IPS-NIHi7 (cell line): ENCODE data around the gene TAPBPL.
"Not testable (repeated sequence)": the region's sequence is repeated elsewhere in the genome, so short reads cannot be mapped to it uniquely, and the experiment has no call there.

Source experiments
- DNase-seq: peaks from one replicate; pipeline ENCODE4 v3.0.0; 2012; ENCODE audit warnings: mixed read lengths; ENCODE audit errors: extremely low spot score

The TAPBPL gene

DNA sequence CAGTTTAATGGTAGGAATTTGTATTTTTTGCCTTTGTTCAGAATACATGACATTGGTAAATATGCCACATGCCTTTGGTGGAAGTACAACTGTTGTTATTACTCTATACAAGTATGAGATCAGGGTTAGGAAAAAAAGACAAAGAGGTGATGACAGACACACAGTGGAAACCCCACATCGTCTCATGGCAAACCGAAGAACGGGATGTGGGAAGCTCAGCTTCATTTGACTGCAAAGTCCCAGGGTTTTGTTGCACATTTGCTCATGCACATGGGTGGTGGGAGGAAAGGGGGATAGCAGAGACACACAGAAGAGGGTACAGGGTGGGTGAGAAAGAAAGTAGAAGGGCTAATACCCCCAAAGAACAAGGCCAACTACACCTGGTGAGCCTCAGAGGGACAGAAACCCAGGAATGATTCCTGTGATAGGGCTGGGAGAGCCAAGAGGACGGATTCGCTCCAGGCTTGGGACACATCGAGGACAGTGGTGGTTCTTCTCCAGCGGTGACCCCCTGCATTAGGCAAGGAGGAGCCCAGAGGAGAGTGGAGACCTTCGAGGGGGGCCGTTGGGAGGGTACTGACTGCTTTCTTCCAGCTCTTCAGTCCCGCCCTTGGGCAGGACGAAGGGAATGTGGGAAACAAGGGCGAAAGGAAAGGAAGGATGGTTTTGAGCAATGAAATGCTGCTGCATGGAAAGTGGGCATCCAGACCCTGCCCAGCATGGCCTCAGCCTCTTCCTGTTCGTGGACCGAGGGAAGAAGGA lies 10.6 kb downstream of the TAPBPL start:
- DNase-seq: no peak

DNA sequence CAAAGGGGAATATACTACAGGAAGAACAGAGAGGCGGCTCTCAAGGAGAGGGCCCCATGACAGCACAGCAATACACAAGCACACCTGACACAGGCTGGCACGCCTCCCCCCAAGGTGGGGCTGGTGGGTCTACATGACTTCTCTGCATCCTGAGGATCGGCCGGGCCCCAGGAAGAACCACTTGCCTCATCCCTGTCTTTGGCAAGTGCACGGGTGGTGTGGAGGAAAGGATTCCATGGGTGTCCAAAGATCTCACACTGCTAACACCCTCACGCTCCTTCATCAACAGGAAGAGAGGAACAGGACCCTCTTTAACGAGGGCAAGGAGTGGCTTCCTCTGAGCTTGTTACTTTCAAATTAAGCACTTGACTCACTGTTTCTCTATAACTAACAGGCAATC lies 11.4 kb downstream of the TAPBPL start:
- no peak for DNase-seq

DNA sequence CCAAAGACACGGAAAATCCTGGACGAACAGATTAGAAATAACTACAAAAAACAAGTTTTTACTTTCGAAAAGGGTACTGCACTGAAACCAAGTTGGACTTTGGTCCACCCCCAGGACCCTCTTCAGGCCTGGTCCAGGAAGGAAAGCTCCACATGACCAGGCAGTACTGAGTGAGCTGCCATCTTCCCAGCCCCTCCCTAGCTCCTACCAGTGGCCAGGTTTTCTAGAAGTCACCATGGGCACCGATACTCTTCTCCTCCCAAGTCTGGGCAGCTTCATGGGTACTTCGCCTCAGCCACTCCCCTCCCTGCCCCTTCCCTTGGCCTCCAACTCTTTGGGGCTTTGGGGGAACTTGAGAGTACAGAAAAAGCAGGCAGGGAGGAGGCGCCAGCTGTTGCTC lies 12.0 kb downstream of the TAPBPL start:
- no peak for DNase-seq

DNA sequence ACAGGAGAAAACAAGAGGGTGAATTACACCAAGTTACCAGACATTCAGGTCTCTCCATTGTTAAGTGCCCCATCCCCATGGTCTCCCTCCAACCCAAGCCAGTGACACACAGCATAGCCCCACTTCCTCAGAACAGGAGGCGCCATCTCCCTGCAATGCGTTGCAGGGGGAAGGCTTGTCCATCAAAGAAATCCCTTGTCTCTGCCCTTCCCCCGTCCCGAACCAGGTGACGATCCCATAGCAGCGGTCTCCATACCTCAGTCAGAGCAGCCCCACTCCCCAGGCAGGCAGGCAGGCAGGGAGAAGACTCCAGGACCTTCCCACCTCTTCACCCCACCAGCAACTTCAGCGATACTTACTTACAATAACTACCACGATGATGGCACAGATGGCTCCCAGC lies 12.7 kb downstream of the TAPBPL start:
- no peak for DNase-seq

DNA sequence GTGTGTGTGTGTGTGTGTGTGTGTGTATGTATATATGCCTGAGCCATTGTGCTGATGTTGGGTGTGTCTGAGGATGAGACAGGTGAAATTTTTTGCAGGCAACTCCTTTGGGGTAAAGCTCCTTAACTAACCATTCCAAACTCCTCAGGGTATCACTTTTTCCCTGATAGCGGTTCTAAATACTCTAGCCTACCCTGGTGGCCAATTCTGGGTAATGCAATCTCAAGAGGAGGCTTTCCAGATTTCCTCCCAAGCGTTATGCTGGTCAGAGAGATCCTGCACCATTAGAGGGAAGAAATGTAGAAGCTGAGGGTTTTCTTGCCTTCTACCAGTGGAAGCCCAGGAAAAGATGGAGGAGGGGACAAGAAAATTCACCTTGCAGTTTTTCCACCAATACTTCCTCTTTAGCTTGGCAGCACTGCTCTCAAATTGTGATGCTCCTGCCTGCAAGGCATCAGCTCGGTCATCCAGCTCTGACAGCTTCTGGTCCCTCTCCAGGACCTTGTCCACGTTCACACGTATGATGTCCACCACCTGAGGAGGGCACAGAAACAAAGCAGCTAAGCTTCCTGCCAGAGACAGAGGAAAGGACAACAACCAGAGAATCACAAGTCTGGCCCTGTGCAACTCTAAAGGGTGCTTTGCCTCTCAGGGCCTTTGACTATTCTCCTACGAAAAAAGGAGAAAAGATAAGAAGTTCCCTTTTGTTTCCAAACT lies 13.8 kb downstream of the TAPBPL start:
- DNase-seq: peak; percentile 80

DNA sequence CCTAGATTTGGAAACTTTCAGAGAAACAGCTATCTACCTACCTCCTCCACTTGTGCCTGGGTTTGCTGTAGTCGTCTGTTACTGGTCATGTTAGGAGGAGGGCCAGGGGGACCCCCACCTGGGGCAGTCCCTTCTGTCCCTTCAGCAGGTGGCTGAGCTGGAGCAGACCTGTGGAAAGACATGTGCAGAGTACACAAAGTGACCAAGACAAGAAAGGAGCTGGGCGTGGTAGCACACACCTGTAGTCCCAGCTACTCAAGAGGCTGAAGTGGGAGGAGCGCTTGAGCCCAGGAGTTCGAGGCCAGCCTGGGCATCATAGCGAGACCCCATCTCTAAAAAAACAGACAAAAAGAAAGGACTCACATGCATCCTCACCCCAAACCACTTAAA lies 14.3 kb downstream of the TAPBPL start:
- no peak for DNase-seq

DNA sequence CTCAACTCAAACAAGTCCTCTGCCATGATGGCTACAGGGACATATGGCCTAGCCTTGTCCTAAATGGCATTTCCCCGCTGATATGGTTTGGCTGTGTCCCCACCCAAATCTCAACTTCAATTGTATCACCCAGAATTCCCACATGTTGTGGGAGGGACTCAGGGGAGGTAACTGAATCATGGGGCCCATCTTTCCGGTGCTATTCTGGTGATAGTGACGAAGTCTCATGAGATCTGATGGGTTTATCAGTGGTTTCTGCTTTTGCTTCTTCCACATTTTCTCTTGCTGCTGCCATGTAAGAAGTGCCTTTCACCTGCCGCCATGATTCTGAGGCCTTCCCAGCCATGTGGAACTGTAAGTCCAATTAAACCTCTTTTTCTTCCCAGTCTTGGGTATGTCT lies 14.9 kb downstream of the TAPBPL start:
- not testable (repeated sequence) for DNase-seq

DNA sequence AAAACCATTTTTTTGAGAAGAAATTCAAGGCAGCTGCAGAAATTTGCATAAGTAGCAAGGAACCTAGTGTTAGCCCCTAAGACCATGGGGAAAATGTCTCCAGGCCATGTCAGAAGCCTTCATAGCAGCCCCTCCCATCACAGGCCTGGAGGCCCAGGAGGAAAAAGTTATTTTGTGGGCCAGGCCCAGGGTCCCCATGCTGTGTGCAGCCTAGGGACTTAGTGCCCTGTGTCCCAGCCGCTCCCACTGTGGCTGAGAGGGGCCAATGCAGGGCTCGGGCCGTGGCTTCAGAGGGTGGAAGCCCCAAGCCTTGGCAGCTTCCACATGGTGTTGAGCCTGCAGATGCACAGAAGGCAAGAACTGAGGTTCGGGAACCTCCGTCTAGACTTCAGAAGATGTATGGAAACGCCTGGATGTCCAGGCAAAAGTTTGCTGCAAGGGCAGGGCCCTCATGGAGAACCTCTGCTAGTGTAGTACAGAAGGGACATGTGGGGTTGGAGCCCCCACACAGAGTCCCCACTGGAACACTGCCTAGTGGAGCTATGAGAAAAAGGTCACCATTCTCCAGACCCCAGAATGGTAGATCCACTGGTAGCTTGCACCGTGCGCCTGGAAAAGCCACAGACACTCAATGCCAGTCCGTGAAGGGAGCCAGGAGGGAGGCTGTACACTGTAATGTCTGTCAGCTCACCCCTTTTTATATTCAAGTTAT lies 15.9 kb downstream of the TAPBPL start:
- not testable (repeated sequence) for DNase-seq

DNA sequence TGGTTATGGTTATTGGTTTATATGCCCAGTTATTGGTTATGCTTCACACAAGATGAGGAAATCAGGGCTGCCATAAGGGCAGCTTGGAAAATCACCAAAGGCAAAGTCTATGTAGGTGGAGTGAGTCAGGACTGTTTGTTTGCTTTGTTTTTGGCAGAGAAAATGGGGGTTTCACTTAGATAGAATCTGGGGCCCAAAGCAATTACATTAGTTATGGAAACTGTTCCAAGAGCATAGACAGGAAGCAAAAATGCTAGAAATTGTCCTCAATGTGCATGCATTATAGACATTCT lies 16.4 kb downstream of the TAPBPL start:
- no peak for DNase-seq

DNA sequence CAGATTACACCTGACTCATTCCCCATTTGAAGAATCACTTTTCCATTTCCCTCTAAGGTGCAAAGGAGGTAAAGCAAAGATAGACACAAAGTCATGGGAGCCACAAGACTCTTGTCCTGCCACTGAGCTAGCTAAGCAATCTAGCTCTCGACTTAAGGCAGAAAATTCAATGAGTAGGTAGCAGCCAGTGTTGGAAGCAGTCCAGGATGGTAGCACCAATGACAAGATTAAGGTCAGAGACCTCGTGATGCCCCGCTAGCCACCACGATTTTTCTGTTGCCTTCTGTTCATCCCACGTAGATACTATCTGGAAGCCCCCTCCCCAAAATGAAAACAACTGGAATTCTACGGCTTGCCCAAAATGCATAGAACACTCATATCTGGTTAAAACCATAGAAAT lies 17.2 kb downstream of the TAPBPL start:
- no peak for DNase-seq

DNA sequence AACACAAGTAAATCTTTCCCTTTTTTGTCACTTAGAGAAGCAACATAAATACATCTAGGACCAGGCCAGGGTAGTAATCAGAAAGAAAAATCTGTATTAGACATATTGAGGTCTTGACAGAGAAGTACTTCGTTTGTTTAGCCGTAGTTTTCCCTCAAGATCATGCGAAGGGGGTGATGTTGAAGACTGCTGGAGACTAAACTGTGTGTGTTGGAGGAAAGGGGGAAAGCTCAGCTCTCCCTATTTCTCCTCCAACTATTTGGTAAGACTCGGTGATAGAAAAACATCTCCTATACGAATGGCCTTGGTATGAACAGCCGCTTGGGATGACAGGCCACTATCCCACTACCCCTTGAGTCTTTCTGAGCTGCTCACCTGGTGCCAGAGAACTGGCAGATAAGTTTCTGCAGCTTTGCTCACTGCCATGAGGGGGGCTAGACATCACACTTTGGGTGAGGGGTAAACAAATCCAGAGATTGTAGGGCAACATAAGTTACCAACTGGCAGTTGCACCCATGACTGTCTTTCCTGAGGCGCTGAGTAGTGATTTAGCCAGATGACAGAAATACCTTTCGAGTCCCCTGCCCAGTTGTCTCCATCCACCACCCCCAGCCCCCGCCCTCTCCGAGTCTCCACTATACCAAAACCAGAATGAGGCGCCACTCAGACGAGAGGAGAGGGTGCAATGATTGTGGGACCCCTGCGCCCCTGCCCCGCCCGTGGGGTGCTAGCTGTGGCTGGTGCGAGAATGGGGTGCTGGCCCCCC lies 17.9 kb downstream of the TAPBPL start:
- DNase-seq: peak; percentile 26

DNA sequence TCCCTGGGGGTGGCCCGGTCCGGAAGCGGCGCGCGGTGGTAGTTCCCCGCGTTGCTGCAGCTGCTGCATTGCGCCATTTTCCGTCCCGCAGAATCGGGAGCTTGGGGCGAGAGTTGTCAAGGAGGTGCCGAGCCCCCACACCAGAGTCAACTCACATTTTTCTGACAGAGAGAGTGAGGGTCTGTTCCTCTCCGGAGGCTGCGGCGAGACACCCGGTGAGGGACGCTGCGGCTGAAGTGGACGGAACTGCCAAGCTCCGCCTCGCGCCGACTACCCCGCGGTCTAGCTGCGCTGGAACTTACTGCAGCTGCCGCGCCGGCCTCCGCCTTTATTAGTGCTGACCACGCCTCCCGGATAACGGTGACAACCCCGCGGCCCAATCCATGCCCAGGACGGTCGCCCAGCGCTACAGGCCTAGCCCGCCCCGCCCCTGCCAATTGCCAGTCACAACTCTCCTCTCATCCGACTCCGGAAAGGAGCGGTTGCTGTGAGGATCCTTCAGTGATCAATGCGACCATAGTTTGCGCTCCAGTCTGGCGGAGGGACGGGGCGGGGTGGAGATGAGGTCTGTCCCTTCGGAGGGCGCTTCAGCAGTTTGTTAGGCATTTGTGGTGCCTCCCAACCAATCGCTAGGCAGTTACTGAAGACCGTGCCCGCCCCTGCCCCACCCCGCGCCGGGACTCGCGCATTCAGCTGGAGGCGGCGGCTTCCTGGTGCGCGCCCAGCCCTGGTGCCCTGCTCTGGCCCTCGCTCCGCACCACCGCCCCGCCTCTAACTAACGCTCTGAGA lies 18.7 kb downstream of the TAPBPL start, which contains the start of gene VAMP1:
TSS of gene VAMP1 (minus strand) at position 303 of the 789 bp plus-strand sequence. CDS start at position 157, 146 bp downstream.
- DNase-seq: peak; percentile 98

DNA sequence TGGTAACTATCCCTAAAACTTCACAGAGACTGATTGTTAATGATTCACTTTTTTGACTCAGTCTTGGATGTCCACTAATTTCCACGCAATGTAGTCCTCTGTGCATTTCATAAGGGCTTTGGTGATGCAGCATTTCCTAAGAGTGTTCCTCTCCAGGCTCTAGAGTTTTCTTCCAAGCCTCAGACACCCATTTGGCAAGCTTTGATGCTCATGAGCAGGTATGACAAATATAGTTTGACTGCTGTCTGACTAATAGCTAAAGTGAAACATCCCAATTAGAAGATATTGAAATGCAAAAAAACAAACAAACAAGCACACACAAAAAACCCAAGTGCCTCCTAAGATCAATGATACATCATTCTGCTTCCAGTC lies 20.1 kb downstream of the TAPBPL start:
- DNase-seq: no peak

DNA sequence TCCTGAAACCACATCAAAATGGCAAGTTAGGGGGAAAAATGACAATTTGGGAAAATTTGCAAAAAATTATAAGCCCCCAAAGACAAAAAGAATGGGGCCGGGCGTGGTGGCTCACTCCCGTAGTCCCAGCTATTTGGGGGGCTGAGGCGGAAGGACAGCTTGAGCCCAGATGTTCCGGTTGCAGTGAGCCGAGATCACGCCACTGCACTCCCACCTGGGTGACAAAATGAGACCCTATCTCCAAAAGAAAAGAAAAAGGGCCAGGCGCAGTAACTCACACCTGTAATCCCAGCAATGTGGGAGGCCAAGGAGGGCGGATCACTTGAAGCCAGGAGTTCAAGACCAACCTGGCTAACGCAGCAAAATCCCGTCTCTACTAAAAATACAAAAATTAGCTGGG lies 20.6 kb downstream of the TAPBPL start:
- DNase-seq: no peak

DNA sequence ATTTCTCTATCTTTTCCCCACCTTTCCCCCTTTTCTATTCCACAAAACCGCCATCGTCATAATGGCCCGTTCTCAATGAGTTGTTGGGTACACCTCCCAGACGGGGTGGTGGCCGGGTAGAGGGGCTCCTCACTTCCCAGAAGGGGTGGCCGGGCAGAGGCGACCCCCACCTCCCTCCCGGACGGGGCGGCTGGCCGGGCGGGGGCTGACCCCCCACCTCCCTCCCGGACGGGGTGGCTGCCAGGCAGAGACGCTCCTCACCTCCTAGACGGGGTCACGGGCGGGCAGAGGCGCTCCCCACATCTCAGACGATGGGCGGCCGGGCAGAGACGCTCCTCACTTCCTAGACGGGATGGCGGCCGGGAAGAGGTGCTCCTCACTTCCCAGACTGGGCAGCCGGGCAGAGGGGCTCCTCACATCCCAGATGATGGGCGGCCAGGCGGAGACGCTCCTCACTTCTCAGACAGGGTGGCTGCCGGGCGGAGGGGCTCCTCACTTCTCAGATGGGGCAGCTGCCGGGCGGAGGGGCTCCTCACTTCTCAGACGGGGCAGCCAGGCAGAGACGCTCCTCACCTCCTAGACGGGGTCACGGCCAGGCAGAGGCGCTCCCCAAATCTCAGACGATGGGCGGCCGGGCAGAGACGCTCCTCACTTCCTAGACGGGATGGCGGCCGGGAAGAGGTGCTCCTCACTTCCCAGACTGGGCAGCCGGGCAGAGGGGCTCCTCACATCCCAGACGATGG lies 23.6 kb downstream of the TAPBPL start:
- DNase-seq: not testable (repeated sequence)

DNA sequence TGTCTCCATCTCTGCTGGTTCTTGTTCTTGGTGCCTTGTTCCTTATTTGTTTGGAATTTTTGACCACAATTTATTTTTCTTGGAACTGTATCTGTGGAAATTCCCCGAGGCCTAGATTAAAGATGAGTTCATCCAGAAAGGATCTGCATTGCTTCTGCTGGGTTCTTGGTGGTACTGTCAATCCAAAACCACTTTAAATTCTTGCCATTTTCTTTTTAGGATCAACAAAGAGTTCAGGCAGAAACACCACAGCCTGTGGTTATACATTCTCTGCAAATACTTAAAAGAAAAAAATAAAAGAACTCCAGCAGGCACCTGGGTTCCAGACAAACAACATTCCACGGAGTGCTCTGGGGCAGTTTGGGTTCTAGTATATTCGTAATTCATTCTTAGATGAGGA lies 24.6 kb downstream of the TAPBPL start:
- no peak for DNase-seq

DNA sequence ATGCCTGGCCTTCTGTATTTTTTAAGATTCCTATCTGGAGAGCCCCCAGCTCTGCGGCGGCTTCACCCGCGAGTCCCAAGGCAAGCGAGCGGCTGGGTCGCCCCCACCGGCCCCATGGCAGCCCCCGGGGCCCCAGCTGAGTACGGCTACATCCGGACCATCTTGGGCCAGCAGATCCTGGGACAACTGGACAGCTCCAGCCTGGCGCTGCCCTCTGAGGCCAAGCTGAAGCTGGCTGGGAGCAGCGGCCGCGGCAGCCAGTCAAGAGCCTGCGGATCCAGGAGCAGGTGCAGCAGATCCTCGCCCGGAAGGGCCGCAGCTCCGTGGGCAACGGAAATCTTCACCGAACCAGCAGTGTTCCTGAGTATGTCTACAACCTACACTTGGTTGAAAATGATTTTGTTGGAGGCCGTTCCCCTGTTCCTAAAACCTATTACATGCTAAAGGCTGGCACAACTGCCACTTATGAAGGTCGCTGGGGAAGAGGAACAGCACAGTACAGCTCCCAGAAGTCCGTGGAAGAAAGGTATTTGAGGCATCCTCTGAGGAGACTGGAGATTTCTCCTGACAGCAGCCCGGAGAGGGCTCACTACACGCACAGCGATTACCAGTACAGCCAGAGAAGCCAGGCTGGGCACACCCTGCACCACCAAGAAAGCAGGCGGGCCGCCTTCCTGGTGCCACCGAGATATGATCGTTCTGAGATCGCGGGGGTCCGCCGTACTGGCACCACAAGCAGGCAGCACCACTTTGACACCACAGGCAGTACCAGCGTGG lies 25.9 kb downstream of the TAPBPL start:
- DNase-seq: not testable (repeated sequence)

DNA sequence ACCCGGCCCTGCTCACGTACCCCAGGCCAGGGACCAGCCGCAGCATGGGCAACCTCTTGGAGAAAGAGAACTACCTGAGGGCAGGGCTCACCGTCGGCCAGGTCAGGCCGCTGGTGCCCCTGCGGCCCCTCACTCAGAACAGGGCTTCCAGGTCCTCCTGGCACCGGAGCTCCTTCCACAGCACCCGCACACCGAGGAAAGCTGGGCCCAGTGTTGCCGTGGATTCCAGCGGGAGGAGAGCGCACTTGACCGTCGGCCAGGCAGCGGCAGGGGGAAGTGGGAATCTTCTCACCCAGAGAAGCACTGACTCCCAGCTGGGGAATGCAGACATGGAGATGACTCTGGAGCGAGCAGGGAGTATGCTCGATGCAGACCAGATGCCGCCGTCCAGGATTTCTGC lies 26.6 kb downstream of the TAPBPL start:
- DNase-seq: no peak

DNA sequence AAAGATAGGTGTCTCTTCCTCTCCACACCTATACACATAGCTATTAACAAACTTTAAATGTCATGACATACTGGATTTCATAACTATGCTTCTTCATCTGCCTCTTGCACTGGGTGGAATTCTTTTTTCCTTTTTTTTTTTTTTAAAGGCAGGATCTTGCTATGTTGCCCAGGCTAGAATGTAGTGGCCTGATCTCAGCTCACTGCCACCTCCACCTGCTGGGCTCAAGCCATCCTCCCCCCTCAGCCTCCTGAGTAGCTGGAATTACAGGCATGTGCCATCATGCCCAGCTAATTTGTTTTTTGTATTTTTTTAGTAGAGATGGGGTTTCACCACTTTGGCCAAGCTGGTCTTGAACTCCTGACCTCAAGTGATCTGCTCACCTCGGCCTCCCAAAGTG lies 36.4 kb downstream of the TAPBPL start:
- DNase-seq: no peak

DNA sequence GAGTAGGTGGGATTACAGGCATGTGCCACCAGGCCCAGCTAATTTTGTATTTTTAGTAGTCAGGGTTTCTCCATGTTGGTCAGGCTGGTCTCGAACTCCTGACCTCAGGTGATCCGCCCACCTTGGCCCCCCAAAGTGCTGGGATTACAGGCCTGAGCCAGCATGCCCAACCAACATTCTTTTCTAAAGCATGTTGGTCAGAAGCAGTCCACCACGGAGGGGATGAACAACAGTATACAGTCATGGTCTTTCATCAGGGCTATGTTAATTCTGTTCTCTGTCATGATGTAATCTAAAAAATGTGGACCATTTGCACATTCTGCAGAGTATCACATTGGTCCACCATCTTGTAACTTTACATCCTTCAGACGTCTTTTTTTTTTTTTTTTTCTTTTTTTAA lies 37.6 kb downstream of the TAPBPL start:
- DNase-seq: no peak
